Endometrium (tissue), 2 donors: ENCODE results near the gene FLT1.

Experiments
- FAIRE-seq: peaks from 2 replicates; lab custom pipeline; 2012; peaks lifted over from hg19 to GRCh38; lab: Jason Lieb, UNC
- donor health status: control.
- donor health status: control.

The FLT1 gene

GRCh38 chr13:28528848-28529247 lies 33.9 kb upstream of the FLT1 start:
- FAIRE-seq, result no peak

DNA sequence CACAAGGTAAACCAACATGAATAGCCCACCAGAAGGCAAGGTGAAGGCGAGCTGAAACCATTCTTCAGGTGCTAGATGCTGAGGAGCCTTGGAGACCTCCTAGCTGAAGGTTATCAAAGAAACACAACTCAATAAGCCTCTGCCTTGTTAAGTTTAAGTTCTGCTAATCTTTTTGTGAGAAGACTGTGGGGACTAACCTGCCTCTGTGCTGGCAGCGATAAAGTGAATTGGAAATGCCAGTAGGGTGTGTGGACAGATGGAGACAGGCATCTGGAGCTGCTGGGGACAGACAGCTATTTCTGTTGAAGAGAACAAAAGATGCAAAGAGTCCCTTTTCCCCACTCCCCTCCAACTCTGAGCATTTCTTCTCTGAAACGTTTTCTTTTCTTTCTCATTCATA lies 33.5 kb upstream of the FLT1 start:
- no peak for FAIRE-seq

- no peak for FAIRE-seq
Observed at GRCh38 chr13:28527629-28528028, 32.7 kb upstream of the FLT1 start.

GRCh38 chr13:28526876-28527275 lies 31.9 kb upstream of the FLT1 start:
- no peak for FAIRE-seq

DNA sequence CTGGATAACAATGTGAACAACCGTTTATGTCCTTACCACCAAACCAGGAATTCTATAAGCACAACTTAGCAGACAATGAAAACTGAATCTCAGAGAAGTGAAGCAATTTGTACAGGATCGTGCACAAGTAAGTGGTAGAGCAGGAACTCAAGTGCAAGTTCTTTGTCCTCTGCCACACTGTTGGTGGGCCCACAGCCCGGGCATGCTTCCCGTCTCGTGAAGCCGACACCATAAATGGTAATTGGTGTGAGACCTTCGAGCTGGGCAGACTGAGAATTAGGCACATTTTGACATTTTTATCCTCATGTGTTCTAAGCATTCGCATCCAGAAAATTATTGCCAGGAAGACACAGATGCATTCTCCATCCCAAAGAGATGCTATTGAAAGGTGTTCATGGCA lies 27.9 kb upstream of the FLT1 start:
- no peak for FAIRE-seq

GRCh38 chr13:28513745-28514144 lies 18.8 kb upstream of the FLT1 start:
- no peak for FAIRE-seq

GRCh38 chr13:28510542-28510941 lies 15.6 kb upstream of the FLT1 start:
- FAIRE-seq, result no peak

GRCh38 chr13:28510066-28510465 lies 15.1 kb upstream of the FLT1 start:
- FAIRE-seq, result no peak

GRCh38 chr13:28505543-28506135 lies 10.7 kb upstream of the FLT1 start:
- FAIRE-seq, result no peak

- FAIRE-seq, result no peak
Observed at GRCh38 chr13:28503182-28503967, 8.4 kb upstream of the FLT1 start.

DNA sequence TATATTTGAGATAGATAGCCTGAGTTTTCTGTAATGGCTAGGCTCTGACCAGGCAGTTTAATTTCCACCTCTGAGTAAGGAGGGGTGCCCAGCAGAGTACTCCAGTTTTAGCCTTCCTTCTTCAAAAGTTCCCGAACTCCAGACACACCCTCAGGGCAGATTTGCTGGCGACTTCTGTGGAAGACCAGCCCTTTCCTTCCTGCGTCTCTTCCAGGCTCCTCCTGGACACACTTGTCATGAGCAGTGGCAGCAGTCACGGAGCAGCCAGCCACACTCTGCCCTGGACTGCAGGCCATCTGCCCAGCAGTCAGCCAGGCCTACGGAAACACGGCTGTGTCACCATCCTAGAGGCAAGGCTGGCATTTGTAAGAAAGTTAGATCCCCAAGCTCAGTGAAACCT lies 6.6 kb upstream of the FLT1 start:
- no peak for FAIRE-seq

DNA sequence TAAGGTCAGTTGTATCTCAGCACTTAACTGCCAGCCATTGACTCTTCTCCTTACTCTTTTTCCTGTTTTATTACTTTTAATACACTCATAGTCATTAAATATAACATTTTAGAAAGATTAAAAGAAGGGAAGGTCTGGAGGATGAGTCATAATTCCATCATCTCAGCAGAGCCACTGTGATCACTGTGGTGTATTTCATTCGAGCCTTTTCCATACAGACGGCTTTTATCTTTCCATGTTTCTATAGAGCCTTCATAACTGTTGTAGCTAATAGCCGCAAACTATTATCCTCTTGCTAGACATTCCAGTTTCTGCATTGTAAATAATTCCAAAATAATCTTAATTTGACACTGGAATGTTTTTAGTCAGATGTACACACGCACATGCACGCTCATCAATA lies 4.7 kb upstream of the FLT1 start:
- FAIRE-seq, result no peak

DNA sequence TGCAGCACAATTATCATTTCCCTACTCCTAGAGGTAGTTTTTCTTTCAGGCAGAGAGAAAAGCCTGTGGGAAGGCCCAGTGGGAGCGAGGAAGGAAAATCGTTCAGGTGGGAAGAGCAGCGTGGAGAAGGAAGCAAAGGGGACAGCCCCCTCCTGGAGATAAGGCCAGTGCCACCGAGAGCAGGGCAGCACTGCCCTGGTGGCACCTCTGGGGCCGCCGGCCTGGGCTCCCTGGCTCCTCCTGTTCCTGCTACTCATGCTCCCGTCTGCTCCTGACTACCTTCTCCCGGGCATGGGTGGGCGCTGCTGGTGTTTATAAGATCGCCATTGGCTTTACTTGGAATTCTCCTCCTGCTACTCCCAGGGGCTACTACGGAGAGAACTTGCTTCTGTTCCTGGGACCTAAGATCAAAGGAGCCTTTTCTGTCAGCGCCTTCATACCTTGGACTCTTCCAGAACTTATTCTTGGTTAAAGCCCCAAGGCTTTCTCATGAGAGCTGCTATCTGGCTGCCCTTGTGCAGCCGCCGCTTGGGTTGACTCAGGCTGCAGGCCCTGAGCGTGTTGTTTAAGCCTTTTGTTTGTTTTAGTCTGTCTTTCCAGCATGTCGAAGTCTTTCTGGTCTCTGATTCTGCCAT lies 3.7 kb upstream of the FLT1 start:
- no peak for FAIRE-seq

DNA sequence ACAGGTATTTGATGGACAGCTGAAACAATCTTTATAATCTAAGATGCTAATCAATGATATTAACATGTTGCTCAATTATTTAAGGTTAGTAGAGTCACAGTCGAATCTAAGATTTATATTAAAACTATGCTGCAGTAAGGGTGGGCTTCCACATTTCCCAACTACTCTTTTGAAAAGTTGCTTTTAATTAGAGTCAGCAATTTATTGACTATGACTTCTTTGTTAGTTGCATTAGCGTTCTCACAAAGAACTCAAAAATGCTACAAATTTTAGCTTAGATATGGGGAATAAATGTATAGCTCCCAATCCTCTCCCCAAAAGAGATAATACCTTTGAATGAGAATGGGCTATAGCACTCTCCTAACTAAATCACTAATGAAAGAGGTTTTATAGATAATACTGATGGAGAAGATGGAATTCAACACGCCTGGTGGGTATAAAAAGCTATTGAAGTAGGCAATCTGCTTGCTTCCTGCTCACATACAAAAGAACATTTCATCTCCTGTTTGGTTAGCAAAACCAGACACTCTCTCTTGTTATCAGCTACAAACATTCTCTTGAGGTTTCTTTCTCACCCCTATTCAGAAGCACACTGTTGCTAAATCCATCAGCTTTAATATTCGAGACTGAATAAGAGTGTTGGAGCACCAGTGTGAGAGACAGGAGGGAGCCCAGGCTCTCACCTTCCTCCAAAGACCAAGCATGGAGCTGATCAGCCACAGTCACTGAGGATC lies 2.4 kb upstream of the FLT1 start:
- FAIRE-seq, result no peak

GRCh38 chr13:28496188-28496564 lies 1.2 kb upstream of the FLT1 start:
- no peak for FAIRE-seq

DNA sequence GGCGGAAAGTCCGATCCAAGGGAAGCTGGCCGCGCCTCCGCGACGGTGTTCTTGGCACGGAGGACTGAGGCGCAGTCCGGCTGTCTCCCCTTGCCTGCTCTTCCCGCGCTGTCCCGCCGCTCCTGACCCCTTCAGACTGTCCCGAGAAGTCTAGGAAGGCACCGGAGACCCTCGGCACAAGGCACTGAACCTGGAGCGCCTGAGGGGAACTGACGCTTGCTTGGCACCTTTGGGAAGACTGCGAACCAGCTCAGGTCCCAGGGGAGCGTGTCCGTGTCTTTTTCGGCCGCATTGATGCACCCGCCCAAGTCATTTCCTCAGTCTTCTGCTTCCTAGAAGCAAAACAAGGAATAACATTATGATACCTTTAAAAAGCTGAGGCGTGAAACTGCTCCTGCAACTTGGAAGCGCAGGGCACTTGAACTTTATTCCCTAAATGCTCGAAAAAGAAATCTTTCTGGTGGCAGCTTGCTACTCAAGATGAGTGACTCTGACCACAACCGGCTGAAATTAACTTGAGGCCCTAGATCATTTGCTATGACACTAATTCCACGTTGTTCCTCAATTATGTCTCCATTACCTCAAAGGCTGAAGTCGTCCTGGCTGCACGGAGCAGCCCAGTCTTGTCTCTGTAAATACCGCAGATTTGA lies 735 bp upstream of the FLT1 start:
- no peak for FAIRE-seq

DNA sequence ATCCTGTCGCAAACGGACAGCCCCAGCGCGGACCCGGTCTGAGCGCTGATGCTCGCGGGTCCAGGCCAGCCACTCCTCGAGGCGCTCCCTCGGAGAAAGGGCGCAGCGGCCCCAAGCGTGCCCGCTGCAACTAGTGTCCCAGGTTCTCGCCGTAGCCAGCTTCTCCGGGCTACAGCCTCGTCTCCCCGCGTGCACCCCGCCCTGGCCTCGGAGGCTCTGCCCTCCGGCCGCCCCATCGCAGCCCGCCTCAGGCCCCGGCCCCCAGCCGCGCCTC lies 487 bp downstream of the FLT1 start:
- no peak for FAIRE-seq

DNA sequence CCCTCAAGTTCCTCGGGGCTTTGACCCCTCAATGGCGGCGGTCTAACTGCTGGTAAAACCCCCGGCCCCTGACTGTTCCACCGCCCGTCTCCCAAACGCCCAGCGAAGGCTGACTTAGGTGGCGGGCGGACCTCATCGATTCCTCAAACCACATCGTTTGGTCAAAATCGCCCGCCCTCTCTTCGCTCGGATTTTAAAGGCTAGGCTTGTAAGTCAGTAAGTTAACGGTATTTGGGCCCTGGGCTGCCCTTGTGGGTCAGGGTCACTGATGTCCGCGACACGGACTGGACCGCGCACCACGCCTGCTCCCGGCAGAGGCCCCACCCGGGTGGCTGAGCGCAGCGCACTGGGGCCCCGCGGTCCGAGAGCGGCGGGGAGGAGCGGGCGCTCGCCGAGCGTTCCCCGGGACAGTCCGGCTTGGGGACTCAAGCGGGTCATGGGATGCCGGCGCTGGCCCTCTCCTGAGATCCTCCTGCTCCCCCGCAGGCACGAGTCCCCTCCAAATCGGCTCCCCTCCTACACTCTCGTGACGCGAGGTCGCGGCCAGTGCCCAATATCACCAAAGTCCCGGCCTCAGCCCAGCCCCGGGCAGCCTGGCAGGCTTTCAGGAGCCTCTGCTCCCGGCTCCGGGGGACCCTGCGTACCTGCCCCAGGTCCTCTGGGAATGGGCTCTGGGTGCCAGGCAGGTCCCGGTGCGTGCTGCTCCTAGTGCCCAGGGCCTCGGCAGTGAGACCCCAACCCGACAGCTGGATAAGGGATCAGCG lies 1.0 kb downstream of the FLT1 start:
- FAIRE-seq, result no peak

DNA sequence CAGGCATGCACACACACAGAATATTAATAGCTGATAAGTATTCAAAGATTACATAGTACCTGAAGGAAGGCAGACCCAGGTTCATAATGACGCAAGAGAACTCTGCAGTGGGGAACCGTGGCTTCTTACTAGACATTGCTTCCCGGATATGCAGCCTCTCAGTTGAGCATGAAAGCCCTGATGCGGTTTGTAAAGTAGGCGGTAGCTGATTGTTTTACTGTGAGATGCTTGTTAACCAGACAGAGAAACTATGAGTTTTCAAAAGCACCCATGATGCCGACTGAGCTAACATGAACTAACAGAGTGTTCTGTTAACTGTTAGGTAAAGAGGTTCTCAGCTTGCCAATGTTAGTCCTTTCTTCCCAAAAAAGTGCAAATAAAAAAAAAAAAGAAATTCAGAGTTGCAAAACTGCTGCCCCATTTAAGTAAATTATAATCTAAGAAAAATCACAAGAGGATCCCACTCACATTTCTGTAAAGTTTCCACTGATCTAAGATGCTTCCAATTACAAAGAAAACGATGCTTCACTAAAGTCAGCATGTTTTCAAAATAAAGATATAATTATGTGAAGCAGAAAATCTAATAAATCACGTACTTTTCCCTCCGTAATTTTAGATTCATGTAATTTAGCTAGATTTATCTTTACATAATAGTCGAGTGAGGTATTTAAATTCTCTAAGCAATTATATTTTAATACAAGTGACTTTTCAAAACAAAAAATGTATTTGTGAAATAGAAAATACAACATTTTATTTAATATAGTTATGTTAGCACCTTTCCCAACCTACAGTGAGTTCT lies 2.2 kb downstream of the FLT1 start:
- FAIRE-seq, result no peak

GRCh38 chr13:28490061-28490460 lies 4.9 kb downstream of the FLT1 start:
- no peak for FAIRE-seq

- FAIRE-seq, result no peak
Observed at GRCh38 chr13:28489524-28489931, 5.4 kb downstream of the FLT1 start.
